Measurements from ENCODE around the gene GNAS-AS1. TPM values are rescaled to one million over a fixed set of nuclear protein-coding genes. Genes with fewer than 3 reads are reported as not detected.

Gene GNAS-AS1
- total RNA-seq, 4 donors from 2014 or later: 0.42 to 0.59 TPM; not detected in 2

DNA sequence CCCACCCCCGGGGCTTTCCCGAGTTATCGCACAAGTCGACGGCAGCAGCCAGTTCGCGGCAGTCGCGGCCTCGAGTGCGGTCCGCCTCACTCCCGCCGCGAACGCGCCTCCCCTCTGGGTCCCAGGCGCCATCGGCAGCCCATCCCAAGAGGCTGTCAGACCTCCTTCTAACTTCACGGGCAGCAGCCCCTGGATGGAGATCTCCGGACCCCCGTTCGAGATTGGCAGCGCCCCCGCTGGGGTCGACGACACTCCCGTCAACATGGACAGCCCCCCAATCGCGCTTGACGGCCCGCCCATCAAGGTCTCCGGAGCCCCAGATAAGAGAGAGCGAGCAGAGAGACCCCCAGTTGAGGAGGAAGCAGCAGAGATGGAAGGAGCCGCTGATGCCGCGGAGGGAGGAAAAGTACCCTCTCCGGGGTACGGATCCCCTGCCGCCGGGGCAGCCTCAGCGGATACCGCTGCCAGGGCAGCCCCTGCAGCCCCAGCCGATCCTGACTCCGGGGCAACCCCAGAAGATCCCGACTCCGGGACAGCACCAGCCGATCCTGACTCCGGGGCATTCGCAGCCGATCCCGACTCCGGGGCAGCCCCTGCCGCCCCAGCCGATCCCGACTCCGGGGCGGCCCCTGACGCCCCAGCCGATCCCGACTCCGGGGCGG is 3.4 kb upstream of the GNAS-AS1 start:
- TF ChIP-seq EP300 (IDR thresholded peaks at IDR 0.05) (no peak), POLR2A (IDR thresholded peaks at IDR 0.05) (no peak), CTCF (IDR thresholded peaks at IDR 0.05) (no peak)
- 53 to 68% methylated on average over 50 of the region's 63 CpGs for WGBS, 2 donors
- no peak for DNase-seq (ENCODE audit: low spot score in 2 of 2)
- Histone ChIP-seq H3K4me1 (peaks cover 0 to 41% (median 3%) of the 10 kb centered on the region in 4 donors), H3K4me3 (peak overlapping the region; percentile 0 to 39 (median 17)), H3K9me3 (no peaks in the 10 kb centered on the region), H3K36me3 (no peaks in the 10 kb centered on the region), H3K27me3 (peaks cover 0 to 81% of the 10 kb centered on the region in 2 donors), H3K27ac (no peak overlapping the region)

- H3K9me3 ChIP-seq: no peaks in the 10 kb centered on the region
- no peak overlapping the region for H3K4me3 ChIP-seq
- H3K36me3 ChIP-seq: no peaks in the 10 kb centered on the region
- DNase-seq (ENCODE audit: low spot score in 2 of 2): no peak
- TF ChIP-seq CTCF (IDR thresholded peaks at IDR 0.05) (no peak), POLR2A (IDR thresholded peaks at IDR 0.05) (no peak), EP300 (IDR thresholded peaks at IDR 0.05) (no peak)
- no peak overlapping the region for H3K27ac ChIP-seq
- H3K4me1 ChIP-seq: peaks cover 0 to 41% (median 3%) of the 10 kb centered on the region in 4 donors
- WGBS, 2 donors: 76 to 89% methylated on average over 4 to 5 of the region's 6 CpGs
- H3K27me3 ChIP-seq: peaks cover 0 to 79% of the 10 kb centered on the region in 2 donors
Measured at GRCh38 chr20:58853466-58853865, 2.8 kb upstream of the GNAS-AS1 start.

DNA sequence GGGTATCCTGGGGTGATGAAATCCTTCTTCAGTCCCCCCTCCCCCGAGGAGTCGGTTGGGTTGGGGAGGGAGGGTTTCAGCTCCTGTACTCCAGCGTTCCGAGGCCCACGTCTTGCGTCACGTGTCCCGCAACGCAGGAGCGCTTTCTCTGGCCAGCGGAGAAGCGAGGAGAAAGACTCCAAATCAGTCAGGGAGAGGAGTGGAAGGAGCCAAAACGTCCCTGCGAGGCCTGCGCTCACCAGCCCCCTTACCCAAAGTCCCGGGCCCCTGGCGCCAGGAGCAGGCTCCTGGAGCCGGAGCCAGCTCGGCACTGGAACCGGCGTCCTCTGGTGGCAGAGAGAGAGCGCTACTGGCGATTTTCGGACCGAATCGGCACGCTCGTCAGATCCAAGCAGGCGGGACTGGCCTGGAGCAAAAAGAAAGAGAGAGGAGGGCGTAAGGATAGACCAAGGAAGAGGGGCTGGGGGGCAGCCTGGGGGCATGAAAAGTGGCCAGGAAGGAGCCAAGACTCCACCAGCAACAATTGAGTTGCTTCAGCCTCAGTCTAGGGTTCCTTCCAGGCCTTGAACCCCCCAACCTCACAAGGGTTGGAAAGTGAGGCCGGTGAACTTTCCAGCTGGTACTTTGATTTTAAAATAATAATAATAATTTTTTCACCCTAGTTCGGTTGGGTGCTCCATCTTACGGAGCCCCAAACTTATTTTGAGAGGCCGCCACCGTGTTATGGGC is 2.0 kb upstream of the GNAS-AS1 start, which contains the start of gene GNAS:
Gene GNAS, plus strand, starts transcription at position 174 of the 729 bp plus-strand sequence.
- Histone ChIP-seq H3K36me3 (no peaks in the 10 kb centered on the region), H3K27me3 (peaks cover 0 to 71% of the 10 kb centered on the region in 2 donors), H3K4me1 (peaks cover 0 to 41% (median 3%) of the 10 kb centered on the region in 4 donors), H3K4me3 (peak within 1 kb of the TSS; percentile 35 to 55 (median 48)), H3K9me3 (no peaks in the 10 kb centered on the region), H3K27ac (no peak within 1 kb of the TSS)
- peak in 1 of 2 donors; percentile 31 for DNase-seq (ENCODE audit: low spot score in 2 of 2)
- no peak for TF ChIP-seq POLR2A (IDR thresholded peaks at IDR 0.05)
- TF ChIP-seq CTCF (IDR thresholded peaks at IDR 0.05): peak; percentile 40 to 74 (median 56)
- WGBS, 2 donors: 41 to 48% methylated on average over 35 of the region's 35 CpGs

- Histone ChIP-seq H3K4me3 (peak overlapping the region; percentile 23 to 55 (median 48)), H3K9me3 (no peaks in the 10 kb centered on the region), H3K36me3 (no peaks in the 10 kb centered on the region), H3K27me3 (peaks cover 0 to 64% of the 10 kb centered on the region in 2 donors), H3K4me1 (peaks cover 0 to 41% (median 3%) of the 10 kb centered on the region in 4 donors), H3K27ac (no peak overlapping the region)
- WGBS, 2 donors: 40 to 42% methylated on average over 23 of the region's 23 CpGs
- TF ChIP-seq EP300 (IDR thresholded peaks at IDR 0.05) (no peak), CTCF (IDR thresholded peaks at IDR 0.05) (no peak), POLR2A (IDR thresholded peaks at IDR 0.05) (no peak)
- no peak for DNase-seq (ENCODE audit: low spot score in 2 of 2)
Measured at GRCh38 chr20:58851969-58852458, 1.3 kb upstream of the GNAS-AS1 start.
